T1000 (cell line): ENCODE measurements around the gene CTNS.

Experiments used
- DNase-seq: peaks from one replicate; lab custom pipeline; 2025; ENCODE audit warnings: mixed read lengths; lab: John Stamatoyannopoulos, UW

CTNS gene

DNA sequence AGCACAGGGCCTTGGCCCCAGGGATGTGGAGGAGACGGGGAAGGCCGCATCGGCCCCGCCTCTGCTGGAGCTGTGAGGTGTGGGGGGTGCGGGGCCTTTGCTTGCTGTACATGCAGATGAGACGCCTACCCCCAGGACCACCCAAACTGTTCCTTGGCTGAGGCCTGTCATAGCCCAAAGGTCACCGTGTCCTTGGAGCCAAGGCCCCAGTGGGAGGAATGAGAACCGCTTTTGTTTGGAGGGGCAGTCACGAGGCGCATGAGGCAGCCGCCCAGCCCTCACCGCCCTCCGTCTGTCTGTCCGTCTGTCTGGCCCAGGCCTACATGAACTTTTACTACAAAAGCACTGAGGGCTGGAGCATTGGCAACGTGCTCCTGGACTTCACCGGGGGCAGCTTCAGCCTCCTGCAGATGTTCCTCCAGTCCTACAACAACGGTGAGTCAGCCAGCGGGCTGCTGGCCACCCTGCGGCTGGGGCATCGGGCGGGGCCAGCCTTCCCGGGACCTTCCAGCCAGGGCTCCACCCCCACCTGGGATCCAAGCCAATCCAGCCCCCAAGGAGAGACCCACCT, 23.1 kb downstream of the CTNS start:
- peak; percentile 57 for DNase-seq

- no peak for DNase-seq
Measured at GRCh38 chr17:3660311-3660891, 23.8 kb downstream of the CTNS start.

- no peak for DNase-seq
Measured at GRCh38 chr17:3663102-3664011, 26.8 kb downstream of the CTNS start.

GRCh38 chr17:3665834-3666233, 29.3 kb downstream of the CTNS start:
- no peak for DNase-seq

DNA sequence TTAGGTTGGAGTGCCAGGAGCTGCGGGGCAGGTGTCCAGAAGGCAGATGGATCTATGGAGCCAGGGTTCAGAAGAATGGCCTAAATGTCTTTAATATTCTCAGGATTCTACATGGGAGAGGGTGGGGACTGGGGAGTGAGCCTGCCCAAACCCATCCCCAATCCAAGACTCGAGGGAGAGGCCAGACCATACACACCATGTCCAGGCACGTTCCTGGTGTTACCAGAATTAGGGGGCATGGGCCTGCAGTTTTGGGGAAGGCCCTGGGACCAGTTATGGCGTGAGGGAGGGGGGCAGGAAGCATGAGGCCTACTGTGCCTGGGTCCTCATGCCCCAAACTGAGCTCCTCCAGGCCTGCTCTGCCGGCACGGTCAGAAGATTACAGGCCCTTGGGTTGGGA, 30.0 kb downstream of the CTNS start:
- no peak for DNase-seq

GRCh38 chr17:3667366-3668278, 31.1 kb downstream of the CTNS start:
- DNase-seq, result peak; percentile 81

DNA sequence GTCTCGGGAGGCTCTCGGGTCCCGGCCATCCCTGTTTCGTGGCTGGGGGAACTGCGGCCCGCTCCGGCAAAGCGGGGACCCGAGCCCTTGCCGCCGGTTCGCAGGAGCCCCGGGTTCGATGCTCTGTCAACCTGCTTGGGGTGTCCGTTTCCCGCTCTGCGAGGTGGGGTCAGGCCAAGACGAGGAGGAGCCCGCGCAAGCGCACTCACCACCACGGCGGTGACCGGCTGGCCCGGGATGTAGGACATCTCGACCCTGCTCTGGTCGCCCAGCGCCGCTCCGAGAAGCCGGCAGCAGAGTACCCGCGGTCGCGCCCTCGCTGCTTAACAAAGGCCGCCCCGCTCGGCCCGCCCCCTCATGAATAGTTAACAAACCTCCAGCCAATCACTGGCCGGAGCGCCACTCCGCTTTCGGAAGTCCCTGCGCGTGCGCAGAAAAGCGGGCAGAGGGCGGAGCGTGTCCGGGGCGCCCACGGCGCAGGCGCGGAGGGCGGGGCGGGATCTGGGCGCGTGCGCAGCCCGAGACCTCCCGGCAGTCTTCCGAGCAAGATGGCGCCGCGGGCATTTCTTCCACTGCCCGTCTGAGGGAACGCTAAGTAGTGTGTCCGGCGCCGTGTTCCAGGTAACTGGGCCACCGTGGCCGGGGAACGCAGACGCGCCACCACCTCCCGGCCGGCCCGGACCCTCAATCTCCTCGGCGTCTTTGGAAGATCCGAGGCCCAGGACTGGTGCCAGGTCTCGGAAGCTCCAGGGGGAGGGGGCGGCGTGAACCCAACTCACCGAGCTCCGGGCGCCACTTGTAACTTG, 31.9 kb downstream of the CTNS start, which contains the start of the genes EMC6 and TAX1BP3:
TSS of gene EMC6 (plus strand) at position 534 of the 806 bp plus-strand sequence. CDS start 335 bp downstream, outside the sequence.
TSS of gene TAX1BP3 (minus strand) at position 300 of the 806 bp plus-strand sequence. CDS start at position 248, 52 bp downstream.
- peak; percentile 98 for DNase-seq

- DNase-seq, result no peak
Measured at GRCh38 chr17:3669085-3669347, 32.5 kb downstream of the CTNS start.

DNA sequence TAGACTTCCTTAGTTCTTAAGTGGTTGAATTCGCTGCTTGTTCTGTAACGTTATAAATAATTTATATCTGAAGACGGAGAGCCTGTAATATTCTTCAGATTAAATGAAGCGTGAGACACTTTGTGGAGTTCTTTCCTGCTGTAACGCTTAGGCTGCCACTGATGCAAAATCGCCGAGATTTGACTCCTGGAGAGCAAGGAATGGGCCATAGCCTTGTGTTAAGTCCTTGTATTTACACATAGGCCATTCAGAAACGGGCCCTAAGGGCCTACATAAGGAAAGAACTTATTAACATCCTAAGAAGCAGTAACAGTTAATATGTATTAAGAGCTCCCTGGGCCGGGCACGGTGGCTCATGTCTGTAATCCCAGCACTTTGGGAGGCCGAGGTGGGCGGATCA, 33.0 kb downstream of the CTNS start:
- DNase-seq, result no peak

- DNase-seq, result no peak
Measured at GRCh38 chr17:3672571-3672970, 36.0 kb downstream of the CTNS start.

DNA sequence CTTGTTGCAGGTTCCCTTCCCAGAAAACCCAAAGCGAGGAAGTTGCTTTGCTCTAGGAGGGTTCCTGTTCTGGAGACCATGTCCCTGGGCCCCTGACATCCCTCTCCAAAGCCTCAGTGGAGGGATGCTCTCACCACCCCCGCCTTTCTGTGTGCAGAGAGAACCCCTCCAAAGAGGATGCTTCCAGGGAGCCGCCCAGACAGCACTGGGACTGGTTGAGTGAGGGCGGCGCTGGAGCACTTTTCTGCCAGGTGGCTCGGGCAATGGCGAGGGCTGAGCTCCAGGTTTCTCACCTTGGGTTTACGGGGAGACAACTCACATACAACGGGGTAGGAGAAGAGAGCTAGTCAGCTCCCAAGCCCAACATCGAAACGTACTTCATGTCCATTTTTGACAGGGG, 39.3 kb downstream of the CTNS start:
- no peak for DNase-seq

- no peak for DNase-seq
Measured at GRCh38 chr17:3678095-3678820, 41.7 kb downstream of the CTNS start.

- DNase-seq, result no peak
Measured at GRCh38 chr17:3678821-3679530, 42.4 kb downstream of the CTNS start.

GRCh38 chr17:3679531-3680126, 43.1 kb downstream of the CTNS start:
- no peak for DNase-seq

GRCh38 chr17:3681057-3681456, 44.5 kb downstream of the CTNS start:
- no peak for DNase-seq

- DNase-seq, result no peak
Measured at GRCh38 chr17:3681565-3681964, 45.0 kb downstream of the CTNS start.

DNA sequence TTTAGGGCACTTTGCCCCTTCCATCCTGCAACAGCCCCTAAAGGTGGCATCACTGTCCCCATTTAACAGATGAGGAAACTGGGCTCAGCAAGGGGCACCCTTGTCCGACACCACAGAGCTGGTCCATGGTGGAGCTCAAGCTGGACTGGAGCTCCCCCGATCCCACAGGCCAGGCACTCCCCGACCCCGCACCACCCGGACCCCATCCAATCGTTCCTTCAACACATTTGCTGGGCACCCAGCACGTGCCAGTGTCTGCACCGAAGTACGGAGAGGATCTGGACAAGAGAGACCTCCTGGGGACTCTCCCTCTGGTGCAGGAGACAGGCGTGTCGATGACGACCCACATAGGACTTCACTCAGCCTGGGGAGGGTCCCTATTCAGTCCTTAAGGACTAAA, 45.5 kb downstream of the CTNS start:
- DNase-seq, result no peak

DNA sequence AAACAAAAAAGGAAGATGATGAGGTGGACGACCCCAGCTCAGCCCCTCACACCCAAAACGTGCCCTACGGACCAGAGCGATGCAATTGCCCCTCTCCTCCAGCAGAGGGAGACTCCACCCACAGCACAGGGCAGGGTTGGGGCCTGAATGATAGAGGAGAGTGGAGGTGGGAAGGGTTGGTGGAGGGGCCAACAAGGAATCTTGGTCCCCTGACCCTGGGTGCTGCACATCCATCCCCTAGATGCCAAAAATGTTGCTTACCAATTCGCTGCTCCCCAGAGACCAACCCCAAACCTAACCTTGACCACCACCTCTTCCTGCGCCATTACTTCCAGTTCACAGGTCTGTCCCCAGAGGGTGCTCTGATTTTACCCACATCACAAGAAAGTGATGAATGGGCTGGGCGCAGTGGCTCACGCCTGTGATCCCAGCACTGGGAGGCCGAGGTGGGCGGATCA, 46.5 kb downstream of the CTNS start:
- DNase-seq, result no peak

- no peak for DNase-seq
Measured at GRCh38 chr17:3685174-3685573, 48.6 kb downstream of the CTNS start.
